K562 (cell line): ENCODE data around the gene PLXNB2. TPM values are rescaled to one million over a fixed set of nuclear protein-coding genes. Genes with fewer than 3 reads are reported as not detected.

ENCODE experiments used
- ATAC-seq: fragments of 200-7000 bp; cut with Tn5 transposase; 3 replicates; pipeline ENCODE4 v1.9.1; 2020; ENCODE audit warnings: moderate library complexity
- BruUV-seq: library from RNA; stranded (reverse); fragments of 400-500 nt; replicated peaks from 2 replicates; lab custom pipeline; 2021; lab: Mats Ljungman, UMichigan
- CTCF ChIA-PET: fragments of 300-600 bp; formaldehyde crosslinking; extraction: SDS; loops from one replicate; lab custom pipeline; 2021; ENCODE audit warnings: low intra/inter-chr PET ratio; lab: Yijun Ruan, JAX
- POLR2A ChIA-PET: fragments of 300-600, 350-650 bp; sonication (Branson Sonifier 250); formaldehyde crosslinking; extraction: SDS; loops from one replicate; lab custom pipeline; 2021; ENCODE audit warnings: antibody characterized with exemption, inconsistent platforms; lab: Yijun Ruan, JAX
- DNase-seq, 4 experiments: peaks; one replicate each; pipeline versions ENCODE4 v3.0.0 to v3.0.0-alpha.2; 2011 to 2018; ENCODE audit warnings: low spot score in 3 of 4, mixed read lengths in 3 of 4; ENCODE audit errors: extremely low read depth in 1 of 4
- FAIRE-seq: peaks from 2 replicates; lab custom pipeline; 2011; peaks lifted over from hg19 to GRCh38; lab: Jason Lieb, UNC
- H2AFZ ChIP-seq: 2 replicates; pipeline ENCODE4 v1.6.0; 2011; ENCODE audit warnings: low read depth, low read length, control low read depth, inconsistent platforms
- H3K27ac ChIP-seq: fragments of 200-600 bp; 3 replicates; pipeline ENCODE4 v1.8.0; 2011; ENCODE audit warnings: low read depth, mild to moderate bottlenecking, control low read depth, inconsistent platforms, low read length, moderate library complexity, mixed read lengths; ENCODE audit errors: extremely low read depth
- H3K27me3 ChIP-seq, 2 experiments: fragments of 300-600 bp in 1 of 2; 2 replicates in 1 of 2; 3 replicates in 1 of 2; pipeline versions ENCODE4 v1.6.0 to v1.8.0; 2011; ENCODE audit warnings: inconsistent platforms in 2 of 2, low read length in 2 of 2, mild to moderate bottlenecking in 1 of 2, mixed read lengths in 1 of 2, moderate library complexity in 1 of 2; ENCODE audit not compliant: control insufficient read depth in 2 of 2, insufficient read depth in 2 of 2
- H3K36me3 ChIP-seq: fragments of 300-600 bp; 3 replicates; pipeline ENCODE4 v1.8.0; 2011; ENCODE audit warnings: mild to moderate bottlenecking, low read length, inconsistent platforms; ENCODE audit not compliant: control insufficient read depth, insufficient read depth
- H3K4me1 ChIP-seq, 2 experiments: fragments of 200-600 bp in 1 of 2; replicated peaks in 1 of 2; 2 replicates in 1 of 2; 3 replicates in 1 of 2; pipeline versions ENCODE4 v1.5.1 to v1.8.0; 2011; ENCODE audit warnings: inconsistent platforms in 2 of 2, low read length in 2 of 2, mild to moderate bottlenecking in 1 of 2, mixed read lengths in 1 of 2, moderate library complexity in 1 of 2; ENCODE audit not compliant: control insufficient read depth in 2 of 2, insufficient read depth in 2 of 2
- H3K4me2 ChIP-seq: 2 replicates; pipeline ENCODE4 v1.6.1; 2011; ENCODE audit warnings: low read length, control low read depth, inconsistent platforms, mixed read lengths; ENCODE audit not compliant: insufficient read depth
- H3K4me3 ChIP-seq: fragments of 200-600 bp; sonication (generic), shearing (Covaris generic); 2 replicates; pipeline ENCODE4 v1.5.1; 2016; ENCODE audit warnings: control low read depth, inconsistent platforms
- H3K79me2 ChIP-seq: fragments of 200-600 bp; 3 replicates; pipeline ENCODE4 v1.8.0; 2011; ENCODE audit warnings: low read length, inconsistent platforms; ENCODE audit not compliant: control insufficient read depth, insufficient read depth
- H3K9ac ChIP-seq, 2 experiments: 2 replicates each; pipeline versions ENCODE4 v1.6.0 to v1.6.1; 2011; ENCODE audit warnings: low read depth in 2 of 2, low read length in 2 of 2, control low read depth in 1 of 2, inconsistent platforms in 1 of 2, mild to moderate bottlenecking in 1 of 2, mixed read lengths in 1 of 2; ENCODE audit not compliant: insufficient read depth in 1 of 2
- H3K9me1 ChIP-seq: one replicate; pipeline ENCODE4 v1.6.0; 2011; ENCODE audit warnings: inconsistent platforms, mild to moderate bottlenecking, low read length, moderate library complexity; ENCODE audit not compliant: control insufficient read depth, insufficient read depth
- H3K9me3 ChIP-seq: replicated peaks from 2 replicates; pipeline ENCODE4 v1.5.1; 2011; ENCODE audit warnings: low read depth, low read length, inconsistent platforms; ENCODE audit not compliant: control insufficient read depth, insufficient read depth
- H4K20me1 ChIP-seq: replicated peaks from 2 replicates; pipeline ENCODE4 v1.6.1; 2011; ENCODE audit warnings: low read length, inconsistent platforms, mixed read lengths; ENCODE audit not compliant: control insufficient read depth, insufficient read depth
- ETS2 ChIP-seq: IDR thresholded peaks from 2 replicates; pipeline ENCODE4 v1.6.1; 2016; ENCODE audit warnings: borderline replicate concordance, missing genetic modification characterization, mild to moderate bottlenecking, moderate library complexity, missing compliant biosample characterization; ENCODE audit not compliant: poor library complexity, severe bottlenecking
- ETV6 ChIP-seq, 3 experiments: fragments of 150-350 bp in 1 of 3; sonication (generic) in 1 of 3; formaldehyde crosslinking in 1 of 3; IDR thresholded peaks; 2 replicates each; pipeline versions ENCODE4 v1.6.1 to v1.8.0; 2014 to 2022; ENCODE audit warnings: borderline replicate concordance in 2 of 3, low read depth in 2 of 3, antibody characterized with exemption in 1 of 3, low read length in 1 of 3, mild to moderate bottlenecking in 1 of 3, missing genetic modification reagents in 1 of 3
- HNRNPLL ChIP-seq: fragments of 200-400 bp; formaldehyde crosslinking; IDR thresholded peaks from 2 replicates; pipeline ENCODE4 v1.6.1; 2017; ENCODE audit warnings: low read length, low read depth, mild to moderate bottlenecking; ENCODE audit not compliant: poor library complexity, severe bottlenecking
- MIER1 ChIP-seq: fragments of 450-650 bp; IDR thresholded peaks from 2 replicates; pipeline ENCODE4 v1.6.1; 2016; ENCODE audit warnings: antibody characterized with exemption, mild to moderate bottlenecking, low read depth
- MTA3 ChIP-seq: fragments of 450-650 bp; formaldehyde crosslinking; IDR thresholded peaks from 2 replicates; pipeline ENCODE4 v1.6.1; 2017; ENCODE audit warnings: mild to moderate bottlenecking, borderline replicate concordance
- WGBS: fragments of 100-300 bp; shearing (Covaris generic); methylation state at CpG from one replicate; pipeline ENCODE4 v1.1.6; 2016; ENCODE audit warnings: low coverage, mixed read lengths; ENCODE audit not compliant: insufficient coverage; ENCODE audit errors: missing lambda C conversion rate; 5-methylcytosine and 5-hydroxymethylcytosine counted together
- in situ Hi-C: fragments of 300-500 bp; cut with MboI; formaldehyde crosslinking; loops from 4 replicates; pipeline ENCODE4 v1.15.0; 2018; ENCODE audit warnings: inconsistent platforms, mixed read lengths
- intact Hi-C: fragments of 100-400 bp; cut with micrococcal nuclease; formaldehyde crosslinking; loops from 2 replicates; pipeline ENCODE4 v1.14.2; 2022
- polyA plus RNA-seq, 8 experiments: library from polyadenylated mRNA; depleted of rRNA in 4 of 8; stranded (reverse) in 5 of 8; unstranded in 3 of 8; fragments of >200 nt; fragmentation: Nextera tagmentation in 2 of 8; fragmentation: Illumina TruSeq in 1 of 8; extraction: Ambion mirVana in 2 of 8; extraction: Trizol in 1 of 8; gene quantifications; 2 replicates each; pipeline versions ENCODE4 v1.2.1 to v1.2.3, GENCODE V29; 2011 to 2014; ENCODE audit warnings: inconsistent platforms in 1 of 8, missing spikeins in 1 of 8
- total RNA-seq, 7 experiments: library from RNA; depleted of rRNA in 6 of 7; stranded (reverse); fragments of >200 nt in 6 of 7; fragmentation: Illumina TruSeq in 2 of 7; extraction: Trizol in 2 of 7; gene quantifications; 2 replicates each; pipeline versions ENCODE4 v1.2.1 to v1.2.3, GENCODE V29; 2011 to 2021; ENCODE audit warnings: low replicate concordance in 1 of 7
- TF ChIP-seq, protein P1 (sequence below): fragments of 450-650 bp; formaldehyde crosslinking; IDR thresholded peaks from 2 replicates; pipeline ENCODE4 v1.4.0; 2020; ENCODE audit warnings: mild to moderate bottlenecking, moderate library complexity
- TF ChIP-seq, protein P2 (sequence below): IDR thresholded peaks from 2 replicates; pipeline ENCODE4 v1.6.1; 2014; ENCODE audit warnings: antibody characterized with exemption
- TF ChIP-seq, protein P3 (sequence below): fragments of 200-400 bp; formaldehyde crosslinking; IDR thresholded peaks from 2 replicates; pipeline ENCODE4 v1.6.1; 2017; ENCODE audit warnings: mild to moderate bottlenecking, low read depth, low read length, moderate library complexity

Gene PLXNB2
- total and polyA plus RNA-seq, 9 of the 15 experiments (the other 6 are each of a cell fraction or from before 2014, with no cell fraction given) = 0.15 to 45.1 (median 13.6) TPM

DNA sequence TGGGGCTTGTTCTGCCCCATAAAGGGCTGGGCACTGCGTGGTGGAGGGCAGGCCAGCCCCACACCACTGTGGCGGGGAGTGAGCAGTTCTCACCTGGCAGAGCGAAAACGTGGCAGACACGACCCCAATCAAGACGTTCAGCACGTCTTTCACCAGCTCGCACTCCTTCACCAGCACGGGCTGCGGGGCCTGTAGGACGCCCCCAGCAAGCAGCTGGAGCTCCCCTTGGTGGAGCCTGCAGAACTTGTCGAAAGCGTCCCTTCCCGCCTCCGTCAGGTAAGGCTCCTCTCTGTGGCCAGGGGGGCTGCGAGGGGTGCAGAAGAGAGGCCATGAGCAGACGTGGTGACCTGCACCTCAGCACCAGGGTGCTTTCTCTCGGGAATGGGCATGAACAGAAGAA, 74.2 kb downstream of the PLXNB2 start:
- no peaks in the 10 kb centered on the region for H4K20me1 ChIP-seq
- no peak overlapping the region for H3K9ac ChIP-seq
- no peak overlapping the region for H3K4me2 ChIP-seq
- H3K27me3 ChIP-seq = no peaks in the 10 kb centered on the region
- H2AFZ ChIP-seq = no peak overlapping the region
- H3K4me3 ChIP-seq = no peak overlapping the region
- ChIA-PET POLR2A (interaction anchor here (1.0 to 2.2 kb wide), 2 partner anchors 9 to 95 kb away, joined by 3 to 5 read pairs; no protein-coding TSS in a partner anchor), CTCF (no interaction called here)
- DNase-seq (no peak), FAIRE-seq (no peak), ATAC-seq (no peak)
- intact Hi-C loops (no loop called here), in situ Hi-C loops (no loop called here)
- H3K9me1 ChIP-seq = no peaks in the 10 kb centered on the region
- H3K9me3 ChIP-seq = no peaks in the 10 kb centered on the region; the same call in 1 of the 2 replicates
- TF ChIP-seq, protein P1, sequence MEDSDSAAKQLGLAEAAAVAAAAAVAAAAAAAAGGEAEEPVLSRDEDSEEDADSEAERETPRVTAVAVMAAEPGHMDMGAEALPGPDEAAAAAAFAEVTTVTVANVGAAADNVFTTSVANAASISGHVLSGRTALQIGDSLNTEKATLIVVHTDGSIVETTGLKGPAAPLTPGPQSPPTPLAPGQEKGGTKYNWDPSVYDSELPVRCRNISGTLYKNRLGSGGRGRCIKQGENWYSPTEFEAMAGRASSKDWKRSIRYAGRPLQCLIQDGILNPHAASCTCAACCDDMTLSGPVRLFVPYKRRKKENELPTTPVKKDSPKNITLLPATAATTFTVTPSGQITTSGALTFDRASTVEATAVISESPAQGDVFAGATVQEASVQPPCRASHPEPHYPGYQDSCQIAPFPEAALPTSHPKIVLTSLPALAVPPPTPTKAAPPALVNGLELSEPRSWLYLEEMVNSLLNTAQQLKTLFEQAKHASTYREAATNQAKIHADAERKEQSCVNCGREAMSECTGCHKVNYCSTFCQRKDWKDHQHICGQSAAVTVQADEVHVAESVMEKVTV (CRISPR knock-in tag) = no peak
- no peak for TF ChIP-seq MTA3
- TF ChIP-seq, protein P2, sequence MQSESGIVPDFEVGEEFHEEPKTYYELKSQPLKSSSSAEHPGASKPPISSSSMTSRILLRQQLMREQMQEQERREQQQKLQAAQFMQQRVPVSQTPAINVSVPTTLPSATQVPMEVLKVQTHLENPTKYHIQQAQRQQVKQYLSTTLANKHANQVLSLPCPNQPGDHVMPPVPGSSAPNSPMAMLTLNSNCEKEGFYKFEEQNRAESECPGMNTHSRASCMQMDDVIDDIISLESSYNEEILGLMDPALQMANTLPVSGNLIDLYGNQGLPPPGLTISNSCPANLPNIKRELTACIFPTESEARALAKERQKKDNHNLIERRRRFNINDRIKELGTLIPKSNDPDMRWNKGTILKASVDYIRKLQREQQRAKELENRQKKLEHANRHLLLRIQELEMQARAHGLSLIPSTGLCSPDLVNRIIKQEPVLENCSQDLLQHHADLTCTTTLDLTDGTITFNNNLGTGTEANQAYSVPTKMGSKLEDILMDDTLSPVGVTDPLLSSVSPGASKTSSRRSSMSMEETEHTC = no peak
- TF ChIP-seq ETS2 (tag) = no peak
- TF ChIP-seq, protein P3, sequence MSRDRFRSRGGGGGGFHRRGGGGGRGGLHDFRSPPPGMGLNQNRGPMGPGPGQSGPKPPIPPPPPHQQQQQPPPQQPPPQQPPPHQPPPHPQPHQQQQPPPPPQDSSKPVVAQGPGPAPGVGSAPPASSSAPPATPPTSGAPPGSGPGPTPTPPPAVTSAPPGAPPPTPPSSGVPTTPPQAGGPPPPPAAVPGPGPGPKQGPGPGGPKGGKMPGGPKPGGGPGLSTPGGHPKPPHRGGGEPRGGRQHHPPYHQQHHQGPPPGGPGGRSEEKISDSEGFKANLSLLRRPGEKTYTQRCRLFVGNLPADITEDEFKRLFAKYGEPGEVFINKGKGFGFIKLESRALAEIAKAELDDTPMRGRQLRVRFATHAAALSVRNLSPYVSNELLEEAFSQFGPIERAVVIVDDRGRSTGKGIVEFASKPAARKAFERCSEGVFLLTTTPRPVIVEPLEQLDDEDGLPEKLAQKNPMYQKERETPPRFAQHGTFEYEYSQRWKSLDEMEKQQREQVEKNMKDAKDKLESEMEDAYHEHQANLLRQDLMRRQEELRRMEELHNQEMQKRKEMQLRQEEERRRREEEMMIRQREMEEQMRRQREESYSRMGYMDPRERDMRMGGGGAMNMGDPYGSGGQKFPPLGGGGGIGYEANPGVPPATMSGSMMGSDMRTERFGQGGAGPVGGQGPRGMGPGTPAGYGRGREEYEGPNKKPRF = no peak
- no peak for TF ChIP-seq MIER1
- no peak for TF ChIP-seq HNRNPLL
- TF ChIP-seq ETV6 (IDR thresholded peaks at IDR 0.05; ENCODE audit: borderline replicate concordance in 1 of 2, low read depth in 2 of 2, low read length in 1 of 2) = no peak
- TF ChIP-seq ETV6 (CRISPR knock-in tag; IDR thresholded peaks at IDR 0.05; ENCODE audit: borderline replicate concordance) = no peak
- H3K4me1 ChIP-seq = peaks cover 0 to 8% of the 10 kb centered on the region in 2 experiments; a peak in 2 of 5 replicates
- no peak overlapping the region for H3K27ac ChIP-seq
- no TSS peak for BruUV-seq
- 91% methylated on average over 7 of the region's 18 CpGs for WGBS
- peaks cover 23% of the 10 kb centered on the region; the same call in 2 of the 3 replicates for H3K36me3 ChIP-seq
- peaks cover 28% of the 10 kb centered on the region for H3K79me2 ChIP-seq
